GM23338 (cell line): Measurements from ENCODE around the gene TFAP2E.

Experiments used
- CTCF ChIP-seq, 2 experiments: fragments of 200-600 bp in 1 of 2; sonication (generic) in 1 of 2; conservative IDR thresholded peaks; 2 replicates each; pipeline versions ENCODE4 v1.5.1 to v1.6.1; 2016 to 2017; ENCODE audit warnings: antibody characterized with exemption in 2 of 2, low read depth in 2 of 2, mild to moderate bottlenecking in 2 of 2, moderate library complexity in 1 of 2
- EZH2phosphoT487 ChIP-seq: fragments of 200-600 bp; sonication (generic); IDR thresholded peaks from one replicate; pipeline ENCODE4 v1.8.1; 2018; ENCODE audit warnings: antibody characterized with exemption; ENCODE audit not compliant: unreplicated experiment
- POLR2AphosphoS5 ChIP-seq: IDR thresholded peaks from 2 replicates; pipeline ENCODE4 v1.6.1; 2016; ENCODE audit warnings: antibody characterized with exemption, low read depth

- TF ChIP-seq CTCF (conservative IDR thresholded peaks at IDR 0.05; ENCODE audit: low read depth in 2 of 2) (no peak), POLR2AphosphoS5 (no peak), EZH2phosphoT487 (no peak)
Observed at GRCh38 chr1:35585281-35585680, 12.2 kb downstream of the TFAP2E start.
